GM13977 (cell line): ENCODE measurements around the gene KDM4B.

Experiments
- DNase-seq: peaks from one replicate; pipeline ENCODE4 v3.0.0; 2012; ENCODE audit warnings: low spot score
- CTCF ChIP-seq: IDR thresholded peaks from 2 replicates; pipeline ENCODE4 v1.5.1; 2012; ENCODE audit warnings: mild to moderate bottlenecking, control low read depth; ENCODE audit not compliant: insufficient read depth; ENCODE audit errors: extremely low read depth, missing control alignments
- in situ Hi-C: fragments of 300-500 bp; cut with MboI; formaldehyde crosslinking; loops from one replicate; pipeline ENCODE4 v1.12.0; 2022; ENCODE audit warnings: low sequenced_read_pairs, low pct_unique_long_range_greater_than_20kb, mixed read lengths, inconsistent platforms; ENCODE audit not compliant: unreplicated experiment

KDM4B gene

GRCh38 chr19:5051619-5052018, 82.7 kb downstream of the KDM4B start:
- in situ Hi-C loops, result no loop called here
- TF ChIP-seq CTCF, result no peak
- DNase-seq, result no peak

DNA sequence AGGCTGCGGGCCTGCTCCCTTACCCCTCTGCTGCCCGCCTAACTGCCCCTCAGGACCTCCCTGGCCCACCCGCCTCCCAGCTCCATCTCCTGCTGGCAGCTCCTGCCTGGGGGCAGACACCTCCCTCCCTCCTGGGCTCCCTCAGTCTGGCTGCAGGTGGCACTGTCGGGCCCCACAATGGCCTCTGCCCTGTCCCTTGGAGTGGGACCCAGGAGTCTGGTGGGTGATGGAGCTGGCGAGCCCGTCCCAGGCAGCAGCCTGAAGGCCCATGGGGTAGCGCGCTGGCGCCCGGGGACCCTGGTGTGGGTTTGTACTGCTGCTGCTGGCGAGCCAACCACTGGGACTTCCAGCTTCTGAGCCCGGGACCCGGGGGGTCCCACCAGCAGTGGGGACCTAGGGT, 83.6 kb downstream of the KDM4B start:
- in situ Hi-C loops, result no loop called here
- no peak for DNase-seq
- TF ChIP-seq CTCF, result no peak

DNA sequence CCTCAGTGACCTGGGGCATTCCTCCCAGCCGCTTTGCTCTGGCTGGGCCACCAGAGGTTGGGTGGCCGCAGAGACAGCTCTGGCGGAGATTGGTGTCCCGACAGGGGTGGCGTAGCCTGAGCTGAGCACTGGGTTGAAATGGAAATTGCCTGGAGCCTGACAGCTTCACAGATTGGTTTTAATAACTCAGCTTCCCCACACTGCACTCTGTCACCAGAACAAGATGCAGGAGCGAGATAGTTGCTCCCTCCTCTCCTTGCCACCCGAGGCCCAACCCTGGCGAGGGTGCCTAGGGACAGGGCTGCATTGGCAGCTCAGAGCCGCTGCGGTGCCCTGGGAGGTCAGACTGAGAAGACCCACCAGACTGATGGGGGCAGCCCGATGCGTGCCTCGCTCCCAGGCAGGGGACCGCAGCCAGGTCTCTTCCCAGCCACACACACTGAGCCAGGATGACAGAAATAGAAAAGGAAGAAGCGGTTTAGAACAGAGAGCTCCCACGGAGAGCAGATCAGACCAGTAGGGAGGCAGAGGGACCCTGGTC, 84.1 kb downstream of the KDM4B start:
- TF ChIP-seq CTCF, result no peak
- in situ Hi-C loops, result no loop called here
- DNase-seq, result no peak

GRCh38 chr19:5053661-5054060, 84.7 kb downstream of the KDM4B start:
- DNase-seq, result no peak
- in situ Hi-C loops, result no loop called here
- TF ChIP-seq CTCF, result no peak

GRCh38 chr19:5054551-5055456, 85.9 kb downstream of the KDM4B start:
- DNase-seq, result no peak
- no peak for TF ChIP-seq CTCF
- in situ Hi-C loops, result no loop called here

DNA sequence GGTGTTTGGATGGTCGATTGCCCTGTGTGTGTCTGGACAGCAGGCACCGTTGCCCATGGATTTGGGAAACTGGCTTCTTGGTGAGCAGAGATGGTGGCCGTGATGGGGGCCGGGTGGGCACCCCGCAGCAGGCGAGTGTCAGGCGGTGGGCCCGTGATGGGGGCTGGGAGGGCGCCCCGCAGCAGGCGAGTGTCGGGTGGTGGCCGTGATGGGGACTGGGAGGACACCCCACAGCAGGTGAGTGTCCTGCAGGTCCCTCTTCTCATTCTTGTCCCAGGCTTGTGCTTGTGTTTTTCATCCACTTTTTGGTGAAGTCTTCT, 86.5 kb downstream of the KDM4B start:
- in situ Hi-C loops, result no loop called here
- no peak for DNase-seq
- no peak for TF ChIP-seq CTCF

- in situ Hi-C loops, result no loop called here
- DNase-seq, result peak; percentile 71
- no peak for TF ChIP-seq CTCF
Measured at GRCh38 chr19:5057860-5058259, 88.9 kb downstream of the KDM4B start.
